ENCODE results near the gene CNTNAP4.

DNA sequence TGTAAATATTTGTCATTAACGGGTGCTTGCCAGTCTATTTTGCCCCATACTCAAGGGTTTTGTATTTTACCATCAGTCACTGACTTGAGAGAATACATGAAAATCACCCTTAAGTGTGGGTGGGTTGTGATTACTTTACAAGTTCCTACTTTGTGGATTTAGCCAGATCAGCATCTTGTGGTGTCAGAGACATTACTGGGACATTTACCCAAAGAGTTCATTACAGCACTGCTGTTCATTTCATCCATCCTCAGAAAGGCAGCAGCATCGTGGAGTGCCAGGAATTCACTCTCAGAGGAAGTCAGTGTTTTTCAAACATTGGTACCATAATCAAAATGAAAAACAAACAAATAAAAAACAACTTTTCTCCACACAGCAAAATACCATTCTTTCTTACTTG lies 110.8 kb downstream of the CNTNAP4 start:
- no peak for TF ChIP-seq CTCF (conservative IDR thresholded peaks at IDR 0.05)
- TF ChIP-seq ZFX (IDR thresholded peaks at IDR 0.05) = no peak
